ENCODE results near the gene ACOX1. TPM values are rescaled to one million over a fixed set of nuclear protein-coding genes. Genes with fewer than 3 reads are reported as not detected.

Gene ACOX1
- total and polyA plus RNA-seq, 10 donors = 6.3 to 60.2 (median 41.6) TPM

DNA sequence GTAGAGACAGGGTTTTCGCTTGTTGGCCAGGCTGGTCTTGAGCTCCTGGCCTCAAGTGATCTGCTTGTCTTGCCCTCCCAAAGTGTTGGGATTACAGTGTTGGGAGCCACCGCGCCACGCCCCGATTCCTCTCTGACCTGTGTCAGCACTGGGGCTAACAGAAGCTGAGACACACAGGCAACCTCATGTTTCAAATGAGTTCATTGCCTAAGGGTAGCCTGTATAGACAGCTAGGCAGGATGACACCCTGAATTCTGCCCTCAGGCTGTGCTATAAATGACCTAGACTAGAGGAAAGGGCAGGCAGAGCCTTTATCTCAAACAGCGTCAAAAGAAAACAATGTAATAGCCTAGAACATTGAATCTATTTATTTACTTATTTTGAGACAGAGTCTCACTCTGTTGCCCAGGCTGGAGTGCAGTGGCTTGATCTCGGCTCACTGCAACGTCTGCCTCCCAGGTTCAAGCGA lies 19.4 kb upstream of the ACOX1 start:
- WGBS, 5 donors = 90 to 97% (median 95%) methylated on average over 9 of the region's 9 CpGs
- peaks cover 12 to 48% (median 24%) of the 10 kb centered on the region in 6 donors for H3K4me1 ChIP-seq
- no peak for DNase-seq
- peaks cover 0 to 56% (median 9%) of the 10 kb centered on the region in 6 donors for H3K36me3 ChIP-seq
- peak overlapping the region in 5 of 8 donors; percentile 5 to 70 (median 55) for H3K27ac ChIP-seq
- intact Hi-C loops (cut with DNase I; ENCODE audit: low total_unique reads) = no loop called here
- no peaks in the 10 kb centered on the region for H3K27me3 ChIP-seq (replicated peaks in 1 of 7)
- H3K4me3 ChIP-seq = no peak overlapping the region
- H3K9me3 ChIP-seq = no peaks in the 10 kb centered on the region
- TF ChIP-seq POLR2A (IDR thresholded peaks at IDR 0.05) = no peak
- no peak for TF ChIP-seq POLR2AphosphoS5 (IDR thresholded peaks at IDR 0.05)
- TF ChIP-seq CTCF (IDR thresholded peaks at IDR 0.05 in 8 of 11, conservative IDR thresholded peaks at IDR 0.05 in 3 of 11) = no peak

DNA sequence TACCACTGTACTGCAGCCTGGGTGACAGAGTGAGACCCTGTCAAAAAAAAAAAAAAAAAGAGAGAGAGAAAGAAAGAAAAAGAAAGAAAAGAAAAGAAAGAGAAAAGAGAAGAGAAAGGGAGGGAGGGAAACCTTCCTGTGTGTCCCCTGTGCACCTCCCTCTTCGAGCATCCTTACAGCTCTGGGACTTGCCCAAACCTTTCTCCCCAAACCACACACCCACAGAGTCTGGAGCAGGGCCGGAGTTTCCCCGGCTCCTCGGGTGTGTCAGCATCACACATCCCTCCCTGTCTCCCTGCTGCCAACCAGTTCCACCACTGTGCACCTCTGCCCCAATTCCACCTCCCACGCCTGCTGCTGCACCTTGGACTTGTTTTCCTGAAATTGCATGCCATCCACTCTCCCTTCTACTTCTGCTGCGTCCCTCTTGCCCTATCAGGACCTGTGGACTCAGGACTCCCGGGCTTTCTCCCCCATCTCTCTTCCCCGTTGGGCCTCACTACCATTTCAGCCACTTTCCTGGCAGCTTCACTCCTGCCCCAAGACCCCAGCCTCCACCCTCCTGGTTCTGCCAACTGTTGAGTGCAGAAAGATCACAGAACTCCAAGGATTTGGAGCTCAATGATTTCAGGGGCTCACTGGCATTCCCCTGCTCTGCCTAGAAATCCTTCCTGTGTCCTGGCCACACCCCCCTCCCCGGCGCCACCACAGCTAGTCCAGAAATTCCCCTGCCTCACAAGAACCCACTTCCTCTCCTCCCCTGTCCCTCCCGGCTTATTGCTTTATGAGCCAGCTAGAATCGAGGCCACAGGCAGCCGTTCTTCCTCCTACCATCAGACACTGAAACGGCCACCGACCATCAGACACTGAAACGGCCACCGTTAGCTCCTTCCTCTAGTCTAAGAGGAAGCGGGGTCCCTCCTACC lies 18.0 kb upstream of the ACOX1 start:
- intact Hi-C loops (cut with DNase I; ENCODE audit: low total_unique reads) = no loop called here
- TF ChIP-seq CTCF (IDR thresholded peaks at IDR 0.05 in 8 of 11, conservative IDR thresholded peaks at IDR 0.05 in 3 of 11) (no peak), POLR2A (IDR thresholded peaks at IDR 0.05) (no peak), POLR2AphosphoS5 (IDR thresholded peaks at IDR 0.05) (peak in 1 of 3 donors; percentile 42)
- H3K4me3 ChIP-seq = peak overlapping the region in 1 of 8 donors; percentile 30
- DNase-seq = peak; percentile 79
- peaks cover 0 to 59% (median 10%) of the 10 kb centered on the region in 6 donors for H3K36me3 ChIP-seq
- H3K27ac ChIP-seq = peak overlapping the region; percentile 13 to 73 (median 60)
- no peaks in the 10 kb centered on the region for H3K27me3 ChIP-seq (replicated peaks in 1 of 7)
- no peaks in the 10 kb centered on the region for H3K9me3 ChIP-seq
- 10 to 14% (median 11%) methylated on average over 18 of the region's 18 CpGs for WGBS, 5 donors
- H3K4me1 ChIP-seq = peaks cover 12 to 45% (median 26%) of the 10 kb centered on the region in 6 donors

DNA sequence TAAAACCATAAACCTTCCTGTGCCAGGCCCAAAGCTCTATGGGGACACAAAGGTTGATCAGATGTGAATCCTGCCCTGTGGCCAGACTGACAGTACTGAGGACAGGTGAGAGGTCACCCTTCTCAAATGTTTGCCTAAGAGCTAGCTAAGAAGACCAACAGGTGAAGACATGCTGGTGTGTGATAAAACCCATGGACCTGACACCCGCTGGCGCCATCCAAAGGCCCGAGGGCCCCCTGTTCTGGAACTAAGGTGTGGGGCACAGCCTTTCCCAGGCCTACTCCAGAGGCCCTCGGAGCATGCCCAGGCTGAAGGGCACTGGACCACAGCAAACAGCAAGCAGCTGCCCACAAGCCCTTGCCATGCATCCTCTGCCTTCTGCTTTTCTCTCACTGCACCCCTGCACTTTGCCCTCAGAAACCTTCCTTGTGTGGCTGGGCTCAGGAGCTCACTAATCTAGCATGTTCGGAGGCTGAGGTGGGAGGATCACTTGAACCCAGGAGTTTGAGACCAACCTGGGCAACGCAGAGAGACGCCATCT lies 16.5 kb upstream of the ACOX1 start:
- Histone ChIP-seq H3K4me3 (no peak overlapping the region), H3K27me3 (replicated peaks in 1 of 7) (no peaks in the 10 kb centered on the region), H3K4me1 (peaks cover 12 to 51% (median 28%) of the 10 kb centered on the region in 6 donors), H3K9me3 (no peaks in the 10 kb centered on the region), H3K27ac (no peak overlapping the region), H3K36me3 (peaks cover 0 to 61% (median 15%) of the 10 kb centered on the region in 6 donors)
- TF ChIP-seq POLR2A (IDR thresholded peaks at IDR 0.05) (no peak), POLR2AphosphoS5 (IDR thresholded peaks at IDR 0.05) (no peak), CTCF (IDR thresholded peaks at IDR 0.05 in 8 of 11, conservative IDR thresholded peaks at IDR 0.05 in 3 of 11) (no peak)
- intact Hi-C loops (cut with DNase I; ENCODE audit: low total_unique reads) = no loop called here
- WGBS, 5 donors = 96 to 98% (median 98%) methylated on average over 7 of the region's 7 CpGs
- DNase-seq = peak; percentile 41

All from spleen (tissue), 11 donors.